Measurements from ENCODE around the gene LGALS3. TPM values are rescaled to one million over a fixed set of nuclear protein-coding genes. Genes with fewer than 3 reads are reported as not detected.

LGALS3 gene
- total RNA-seq, 6 experiments from 2014 or later = 3.1 to 21.6 (median 12.3) TPM

- H3K36me3 ChIP-seq = no peaks in the 10 kb centered on the region
- intact Hi-C loops (cut with DNase I) = no loop called here
- no peak within 1 kb of the TSS for H3K27ac ChIP-seq
- TF ChIP-seq POLR2A (IDR thresholded peaks at IDR 0.05) (peak; percentile 15), CTCF (IDR thresholded peaks at IDR 0.05) (no peak)
- 3% methylated on average over 33 of the region's 46 CpGs for WGBS (ENCODE audit: insufficient coverage, low coverage, low lambda C conversion rate, missing lambda C conversion rate)
- H3K27me3 ChIP-seq = no peaks in the 10 kb centered on the region
- H3K9me3 ChIP-seq = no peaks in the 10 kb centered on the region
- peak within 1 kb of the TSS; percentile 52 to 64 (median 55) for H3K4me3 ChIP-seq
- DNase-seq (peak; percentile 92 to 93 (median 93)), ATAC-seq (peak; percentile 99 to 100 (median 100))
- H3K4me1 ChIP-seq = peaks cover 0 to 5% (median 2%) of the 10 kb centered on the region in 4 donors
Measured at GRCh38 chr14:55191203-55192053, 62.4 kb downstream of the LGALS3 start, which contains the start of gene DLGAP5. DLGAP5 (minus strand) TSS chr14:55191585; CDS start chr14:55189179, 2,406 bp downstream.

GRCh38 chr14:55192054-55192621 lies 63.1 kb downstream of the LGALS3 start:
- Histone ChIP-seq H3K27ac (no peak overlapping the region), H3K9me3 (no peaks in the 10 kb centered on the region), H3K27me3 (no peaks in the 10 kb centered on the region), H3K36me3 (no peaks in the 10 kb centered on the region), H3K4me3 (peak overlapping the region; percentile 52 to 64 (median 55)), H3K4me1 (peaks cover 0 to 5% (median 2%) of the 10 kb centered on the region in 4 donors)
- TF ChIP-seq CTCF (IDR thresholded peaks at IDR 0.05) (no peak), POLR2A (IDR thresholded peaks at IDR 0.05) (no peak)
- DNase-seq (no peak), ATAC-seq (no peak)
- intact Hi-C loops (cut with DNase I) = no loop called here
- 56% methylated on average over 10 of the region's 11 CpGs for WGBS (ENCODE audit: insufficient coverage, low coverage, low lambda C conversion rate, missing lambda C conversion rate)

- no peaks in the 10 kb centered on the region for H3K27me3 ChIP-seq
- peaks cover 0 to 5% (median 2%) of the 10 kb centered on the region in 4 donors for H3K4me1 ChIP-seq
- no peaks in the 10 kb centered on the region for H3K36me3 ChIP-seq
- H3K9me3 ChIP-seq = no peaks in the 10 kb centered on the region
- no peak overlapping the region for H3K4me3 ChIP-seq
- intact Hi-C loops (cut with DNase I) = no loop called here
- ATAC-seq (no peak), DNase-seq (no peak)
- no peak overlapping the region for H3K27ac ChIP-seq
- 83% methylated on average over 2 of the region's 5 CpGs for WGBS (ENCODE audit: insufficient coverage, low coverage, low lambda C conversion rate, missing lambda C conversion rate)
- TF ChIP-seq CTCF (IDR thresholded peaks at IDR 0.05) = no peak
- no peak for TF ChIP-seq POLR2A (IDR thresholded peaks at IDR 0.05)
Measured at GRCh38 chr14:55194656-55195355, 65.8 kb downstream of the LGALS3 start.

Other genes with a start within 250 kb of the LGALS3 start
- 10 to 100 TPM; 41.5 to 93.6 (median 58.1) TPM for gene GCH1, start 226.4 kb upstream of the LGALS3 start, total RNA-seq
- gene WDHD1, start 102.2 kb upstream of the LGALS3 start, total RNA-seq = 1 to 10 TPM in 4 of 6 experiments, under 1 TPM in 2; 0.53 to 2.6 (median 1.3) TPM
- 1 to 10 TPM; 5.5 to 8.5 (median 7.6) TPM for gene SOCS4, start 102.0 kb upstream of the LGALS3 start, total RNA-seq
- 10 to 100 TPM; 21.2 to 49.8 (median 34.6) TPM for gene MAPK1IP1L, start 77.6 kb upstream of the LGALS3 start, total RNA-seq
- gene DLGAP5, start 62.3 kb downstream of the LGALS3 start, total RNA-seq = 1 to 10 TPM in 2 of 6 experiments, under 1 TPM in 3, not detected in 1; 0.27 to 1.3 (median 0.86) TPM
- 10 to 100 TPM in 1 of 6 experiments, 1 to 10 TPM in 5; 6.2 to 10.3 (median 8.7) TPM for gene FBXO34, start 142.2 kb downstream of the LGALS3 start, total RNA-seq